GM19397 (cell line): ENCODE measurements around the gene PPP2R5C.
"Not testable (repeated sequence)": the region's sequence is repeated elsewhere in the genome, so short reads cannot be mapped to it uniquely, and the experiment has no call there.

Experiments
- ATAC-seq: cut with Tn5 transposase; IDR thresholded peaks from one replicate; pipeline ENCODE4 v1.9.1; 2021; ENCODE audit warnings: mild to moderate bottlenecking, moderate library complexity; ENCODE audit not compliant: unreplicated experiment

Gene PPP2R5C

GRCh38 chr14:101749756-101750155 lies 11.8 kb upstream of the PPP2R5C start:
- not testable (repeated sequence) for ATAC-seq

GRCh38 chr14:101754893-101755292 lies 6.6 kb upstream of the PPP2R5C start:
- ATAC-seq, result no peak

- ATAC-seq, result no peak
Measured at GRCh38 chr14:101755591-101756324, 5.8 kb upstream of the PPP2R5C start.

GRCh38 chr14:101757064-101757838 lies 4.3 kb upstream of the PPP2R5C start:
- ATAC-seq, result no peak

GRCh38 chr14:101757839-101758211 lies 3.7 kb upstream of the PPP2R5C start:
- no peak for ATAC-seq

- no peak for ATAC-seq
Measured at GRCh38 chr14:101758913-101759593, 2.5 kb upstream of the PPP2R5C start.

GRCh38 chr14:101760138-101761011 lies 1.1 kb upstream of the PPP2R5C start:
- peak; percentile 52 for ATAC-seq

- peak; percentile 18 for ATAC-seq
Measured at GRCh38 chr14:101761881-101762529, 496 bp downstream of the PPP2R5C start.

GRCh38 chr14:101762530-101763101 lies 1.1 kb downstream of the PPP2R5C start:
- no peak for ATAC-seq

GRCh38 chr14:101763941-101764709 lies 2.6 kb downstream of the PPP2R5C start:
- ATAC-seq, result no peak

- ATAC-seq, result no peak
Measured at GRCh38 chr14:101767618-101768362, 6.3 kb downstream of the PPP2R5C start.

- ATAC-seq, result no peak
Measured at GRCh38 chr14:101770183-101770582, 8.7 kb downstream of the PPP2R5C start.

- no peak for ATAC-seq
Measured at GRCh38 chr14:101772770-101773169, 11.3 kb downstream of the PPP2R5C start.

- ATAC-seq, result no peak
Measured at GRCh38 chr14:101773378-101773777, 11.9 kb downstream of the PPP2R5C start.

- ATAC-seq, result no peak
Measured at GRCh38 chr14:101774006-101774795, 12.7 kb downstream of the PPP2R5C start.

GRCh38 chr14:101774814-101775213 lies 13.3 kb downstream of the PPP2R5C start:
- no peak for ATAC-seq

GRCh38 chr14:101775826-101776225 lies 14.3 kb downstream of the PPP2R5C start:
- no peak for ATAC-seq

- no peak for ATAC-seq
Measured at GRCh38 chr14:101776344-101776743, 14.8 kb downstream of the PPP2R5C start.
